NOMO-1 treated with dmso at 0.1 percent for 144 hours (cell line): ENCODE measurements around the gene SLC30A4.
"Not testable (repeated sequence)": the region's sequence is repeated elsewhere in the genome, so short reads cannot be mapped to it uniquely, and the experiment has no call there.

Source experiments
- DNase-seq: peaks from one replicate; lab custom pipeline; 2025; ENCODE audit not compliant: unreplicated experiment; lab: John Stamatoyannopoulos, UW

Gene SLC30A4

GRCh38 chr15:45510758-45511280 is 11.7 kb downstream of the SLC30A4 start:
- no peak for DNase-seq

- not testable (repeated sequence) for DNase-seq
Measured at GRCh38 chr15:45507143-45507542, 15.4 kb downstream of the SLC30A4 start.

GRCh38 chr15:45499426-45499825 is 23.1 kb downstream of the SLC30A4 start:
- no peak for DNase-seq

- DNase-seq = no peak
Measured at GRCh38 chr15:45498701-45499100, 23.9 kb downstream of the SLC30A4 start.

- DNase-seq = no peak
Measured at GRCh38 chr15:45497261-45497660, 25.3 kb downstream of the SLC30A4 start.

GRCh38 chr15:45496658-45497057 is 25.9 kb downstream of the SLC30A4 start:
- DNase-seq = no peak

GRCh38 chr15:45495588-45495987 is 27.0 kb downstream of the SLC30A4 start:
- DNase-seq = no peak

GRCh38 chr15:45489690-45490238 is 32.8 kb downstream of the SLC30A4 start:
- no peak for DNase-seq

GRCh38 chr15:45486317-45486716 is 36.2 kb downstream of the SLC30A4 start:
- no peak for DNase-seq

GRCh38 chr15:45481135-45481534 is 41.4 kb downstream of the SLC30A4 start:
- no peak for DNase-seq

GRCh38 chr15:45476410-45476809 is 46.1 kb downstream of the SLC30A4 start:
- DNase-seq = no peak

GRCh38 chr15:45474799-45475198 is 47.8 kb downstream of the SLC30A4 start:
- no peak for DNase-seq

GRCh38 chr15:45473068-45473467 is 49.5 kb downstream of the SLC30A4 start:
- no peak for DNase-seq

- DNase-seq = no peak
Measured at GRCh38 chr15:45471151-45471550, 51.4 kb downstream of the SLC30A4 start.

GRCh38 chr15:45469441-45469840 is 53.1 kb downstream of the SLC30A4 start:
- DNase-seq = no peak

- DNase-seq = no peak
Measured at GRCh38 chr15:45469027-45469426, 53.5 kb downstream of the SLC30A4 start.

GRCh38 chr15:45468294-45468693 is 54.3 kb downstream of the SLC30A4 start:
- DNase-seq = no peak

GRCh38 chr15:45458746-45459403 is 63.7 kb downstream of the SLC30A4 start:
- DNase-seq = peak; percentile 28

- DNase-seq = peak; percentile 34
Measured at GRCh38 chr15:45457641-45458539, 64.7 kb downstream of the SLC30A4 start.

- no peak for DNase-seq
Measured at GRCh38 chr15:45457220-45457619, 65.3 kb downstream of the SLC30A4 start.

GRCh38 chr15:45456212-45457106 is 66.1 kb downstream of the SLC30A4 start:
- peak; percentile 75 for DNase-seq
